ENCODE data around the gene YBX3. TPM values are rescaled to one million over a fixed set of nuclear protein-coding genes. Genes with fewer than 3 reads are reported as not detected.

Gene YBX3
- total RNA-seq, 4 donors from 2014 or later, result 406 to 604 (median 588) TPM

GRCh38 chr12:10728091-10728490 is 5.0 kb upstream of the YBX3 start:
- Histone ChIP-seq H3K4me1 (peaks cover 0 to 11% (median 9%) of the 10 kb centered on the region in 4 donors), H3K4me3 (no peak overlapping the region), H3K27me3 (peaks cover 0 to 6% (median 0%) of the 10 kb centered on the region in 4 donors), H3K27ac (replicated peaks in 1 of 4) (no peak overlapping the region), H3K9me3 (no peaks in the 10 kb centered on the region), H3K36me3 (no peaks in the 10 kb centered on the region)
- DNase-seq (ENCODE audit: extremely low spot score), result no peak
- intact Hi-C loops (cut with DNase I), result loop anchor here (2.0 to 10.0 kb wide), 2 partner anchors 19 to 513 kb away; partner anchors contain the start of gene GABARAPL1
- TF ChIP-seq EP300 (IDR thresholded peaks at IDR 0.05) (no peak), POLR2AphosphoS5 (IDR thresholded peaks at IDR 0.05) (no peak), CTCF (IDR thresholded peaks at IDR 0.05) (no peak), POLR2A (IDR thresholded peaks at IDR 0.05; ENCODE audit: low read depth) (no peak)
- WGBS, result 73% methylated on average over 3 of the region's 3 CpGs

GRCh38 chr12:10726945-10727344 is 3.8 kb upstream of the YBX3 start:
- Histone ChIP-seq H3K4me3 (no peak overlapping the region), H3K27me3 (no peaks in the 10 kb centered on the region), H3K9me3 (no peaks in the 10 kb centered on the region), H3K36me3 (no peaks in the 10 kb centered on the region), H3K27ac (replicated peaks in 1 of 4) (no peak overlapping the region), H3K4me1 (peaks cover 0 to 11% (median 9%) of the 10 kb centered on the region in 4 donors)
- WGBS, result 89% methylated on average over 1 of the region's 1 CpG
- intact Hi-C loops (cut with DNase I), result loop anchor here (10.0 kb wide), 1 partner anchor 512 kb away; the partner anchor contains the start of gene GABARAPL1
- TF ChIP-seq EP300 (IDR thresholded peaks at IDR 0.05), result no peak
- no peak for DNase-seq (ENCODE audit: extremely low spot score)

DNA sequence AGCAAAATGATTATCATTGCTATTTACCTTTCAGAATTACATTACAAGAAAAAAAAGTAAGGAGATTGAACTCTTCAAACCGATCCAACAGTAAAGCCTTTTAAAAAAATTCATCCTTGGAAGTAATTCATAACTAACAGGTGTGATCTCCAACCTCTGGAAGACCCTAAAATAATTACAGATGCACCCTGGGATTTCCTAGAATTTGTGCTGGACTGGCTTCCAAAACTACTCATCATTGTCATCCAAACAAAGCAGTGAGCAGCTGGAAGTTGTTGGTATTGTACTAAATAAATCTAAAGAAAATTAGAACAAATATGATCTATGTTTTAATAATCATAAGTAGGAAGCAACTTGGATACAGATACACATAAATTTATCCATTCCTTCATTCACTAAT is 1.9 kb upstream of the YBX3 start:
- 74% methylated on average over 1 of the region's 1 CpG for WGBS
- H3K36me3 ChIP-seq, result no peaks in the 10 kb centered on the region
- no peaks in the 10 kb centered on the region for H3K27me3 ChIP-seq
- intact Hi-C loops (cut with DNase I), result loop anchor here (10.0 kb wide), 1 partner anchor 510 kb away; the partner anchor contains the start of gene GABARAPL1
- H3K4me1 ChIP-seq, result peaks cover 4 to 27% (median 24%) of the 10 kb centered on the region in 4 donors
- H3K4me3 ChIP-seq, result no peak overlapping the region
- TF ChIP-seq CTCF (IDR thresholded peaks at IDR 0.05), result no peak
- TF ChIP-seq EP300 (IDR thresholded peaks at IDR 0.05), result no peak
- no peak for TF ChIP-seq POLR2AphosphoS5 (IDR thresholded peaks at IDR 0.05)
- no peak for TF ChIP-seq POLR2A (IDR thresholded peaks at IDR 0.05; ENCODE audit: low read depth)
- no peaks in the 10 kb centered on the region for H3K9me3 ChIP-seq
- H3K27ac ChIP-seq (replicated peaks in 1 of 4), result no peak overlapping the region
- DNase-seq (ENCODE audit: extremely low spot score), result no peak

DNA sequence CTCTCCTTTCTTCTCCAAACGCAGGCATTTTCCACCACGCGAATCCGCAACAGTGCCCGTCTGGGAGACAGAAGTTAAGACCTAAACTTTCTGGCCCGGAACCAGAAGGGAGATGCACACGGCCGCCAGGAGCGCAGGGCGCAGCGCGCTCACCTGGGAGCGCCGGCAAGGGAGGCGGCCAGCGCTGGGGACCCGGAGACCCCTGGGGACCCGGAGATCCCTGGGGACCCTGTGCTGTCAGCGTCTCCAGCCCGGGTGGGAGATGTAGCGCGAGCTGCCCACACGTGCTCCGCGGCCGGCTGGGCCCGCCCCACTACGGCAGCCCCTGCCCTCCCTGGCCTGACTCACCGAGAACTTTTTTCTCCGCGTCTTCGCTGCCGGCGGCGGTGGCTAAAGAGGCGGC is 620 bp downstream of the YBX3 start:
- intact Hi-C loops (cut with DNase I), result loop anchor here (5.0 to 10.0 kb wide), 2 partner anchors 110 to 508 kb away; partner anchors contain the start of genes GABARAPL1 and MAGOHB
- DNase-seq (ENCODE audit: extremely low spot score), result no peak
- H3K4me3 ChIP-seq, result peak overlapping the region; percentile 89 to 97 (median 94)
- peaks cover 28 to 52% (median 49%) of the 10 kb centered on the region in 4 donors for H3K4me1 ChIP-seq
- H3K36me3 ChIP-seq, result peaks cover 0 to 15% (median under 1%) of the 10 kb centered on the region in 4 donors
- 0% methylated on average over 22 of the region's 36 CpGs for WGBS
- H3K9me3 ChIP-seq, result no peaks in the 10 kb centered on the region
- TF ChIP-seq EP300 (IDR thresholded peaks at IDR 0.05) (no peak), CTCF (IDR thresholded peaks at IDR 0.05) (peak in 2 of 3 experiments; percentile 12 to 41), POLR2A (IDR thresholded peaks at IDR 0.05; ENCODE audit: low read depth) (peak; percentile 10)
- peak overlapping the region; percentile 96 to 98 (median 98) for H3K27ac ChIP-seq (replicated peaks in 1 of 4)
- H3K27me3 ChIP-seq, result no peaks in the 10 kb centered on the region

GRCh38 chr12:10721651-10722501 is 1.2 kb downstream of the YBX3 start:
- intact Hi-C loops (cut with DNase I), result loop anchor here (5.0 to 10.0 kb wide), 2 partner anchors 110 to 507 kb away; partner anchors contain the start of genes GABARAPL1 and MAGOHB
- under 1% methylated on average over 23 of the region's 26 CpGs for WGBS
- no peaks in the 10 kb centered on the region for H3K27me3 ChIP-seq
- no peaks in the 10 kb centered on the region for H3K9me3 ChIP-seq
- peaks cover 34 to 58% (median 55%) of the 10 kb centered on the region in 4 donors for H3K4me1 ChIP-seq
- DNase-seq (ENCODE audit: extremely low spot score), result peak; percentile 99
- H3K4me3 ChIP-seq, result peak overlapping the region; percentile 89 to 97 (median 94)
- TF ChIP-seq POLR2AphosphoS5 (IDR thresholded peaks at IDR 0.05) (peak; percentile 95 to 98), POLR2A (IDR thresholded peaks at IDR 0.05; ENCODE audit: low read depth) (peak; percentile 65), EP300 (IDR thresholded peaks at IDR 0.05) (peak; percentile 92), CTCF (IDR thresholded peaks at IDR 0.05) (no peak)
- H3K27ac ChIP-seq (replicated peaks in 1 of 4), result peak overlapping the region; percentile 96 to 98 (median 98)
- H3K36me3 ChIP-seq, result peaks cover 0 to 21% (median 2%) of the 10 kb centered on the region in 4 donors

Data from esophagus muscularis mucosa (tissue), 4 donors.